Measurements from ENCODE around the gene IFIT3. TPM values are rescaled to one million over a fixed set of nuclear protein-coding genes. Genes with fewer than 3 reads are reported as not detected.

The IFIT3 gene, protein sequence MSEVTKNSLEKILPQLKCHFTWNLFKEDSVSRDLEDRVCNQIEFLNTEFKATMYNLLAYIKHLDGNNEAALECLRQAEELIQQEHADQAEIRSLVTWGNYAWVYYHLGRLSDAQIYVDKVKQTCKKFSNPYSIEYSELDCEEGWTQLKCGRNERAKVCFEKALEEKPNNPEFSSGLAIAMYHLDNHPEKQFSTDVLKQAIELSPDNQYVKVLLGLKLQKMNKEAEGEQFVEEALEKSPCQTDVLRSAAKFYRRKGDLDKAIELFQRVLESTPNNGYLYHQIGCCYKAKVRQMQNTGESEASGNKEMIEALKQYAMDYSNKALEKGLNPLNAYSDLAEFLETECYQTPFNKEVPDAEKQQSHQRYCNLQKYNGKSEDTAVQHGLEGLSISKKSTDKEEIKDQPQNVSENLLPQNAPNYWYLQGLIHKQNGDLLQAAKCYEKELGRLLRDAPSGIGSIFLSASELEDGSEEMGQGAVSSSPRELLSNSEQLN
- total RNA-seq: 4.0 and 4.2 TPM in 2 replicates
- total RNA-seq (2013): 7.2 TPM
- 1.5 and 1.6 TPM in 2 replicates for polyA plus RNA-seq
- 2.4 TPM in 2 replicates for polyA minus RNA-seq

GRCh38 chr10:89327803-89328441, at the start of gene IFIT3:
TSS of gene IFIT3 (plus strand) at chr10:89327997. CDS start at chr10:89328074, 77 bp downstream.
- Histone ChIP-seq H3K27me3 (replicated peaks in 1 of 4; ENCODE audit: control extremely low read depth in 1 of 4, control insufficient read depth in 3 of 4, insufficient read depth in 4 of 4, low read length in 3 of 4) (no peaks in the 10 kb centered on the region), H3K79me2 (ENCODE audit: control insufficient read depth, insufficient read depth, low read length) (peaks cover 10% of the 10 kb centered on the region), H3K9me3 (ENCODE audit: control extremely low read depth in 1 of 3, control insufficient read depth in 2 of 3, insufficient read depth in 1 of 3, low read length in 2 of 3) (no peaks in the 10 kb centered on the region), H3K4me3 (ENCODE audit: control extremely low read depth in 1 of 5, extremely low read depth in 1 of 5, insufficient read depth in 1 of 5, low read depth in 2 of 5, low read length in 4 of 5) (peak within 1 kb of the TSS; percentile 40 to 83 (median 55)), H2AFZ (ENCODE audit: insufficient read depth, low read depth, low read length, poor library complexity, severe bottlenecking) (peak within 1 kb of the TSS; percentile 66), H3K9ac (ENCODE audit: low read length) (peak within 1 kb of the TSS; percentile 69), H3K4me2 (replicated peaks; ENCODE audit: low read depth, low read length, poor library complexity, severe bottlenecking) (peak within 1 kb of the TSS; percentile 76), H3K4me1 (ENCODE audit: control insufficient read depth in 2 of 2, insufficient read depth in 2 of 2, low read length in 2 of 2) (peaks cover 33 to 51% of the 10 kb centered on the region in 2 donors), H3K36me3 (replicated peaks in 1 of 2; ENCODE audit: control extremely low read depth in 1 of 2, control insufficient read depth in 1 of 2, extremely low read depth in 1 of 2, insufficient read depth in 2 of 2, low read length in 1 of 2) (no peaks in the 10 kb centered on the region), H4K20me1 (ENCODE audit: control insufficient read depth, insufficient read depth, low read length, poor library complexity, severe bottlenecking) (no peaks in the 10 kb centered on the region), H3K27ac (ENCODE audit: low read length in 2 of 2) (peak within 1 kb of the TSS; percentile 56 to 72)
- 3% methylated on average over 4 of the region's 7 CpGs for WGBS (ENCODE audit: insufficient coverage)
- H3K27ac Mint-ChIP-seq: peak within 1 kb of the TSS; percentile 87
- POLR2A ChIA-PET: interaction anchor here (0.7 kb wide), 2 partner anchors 26 to 28 kb away, joined by 3 read pairs; partner anchors contain the start of gene IFIT2
- DNase-seq (peak; percentile 65), ATAC-seq (ENCODE audit: low read depth) (peak; percentile 31)
- TF ChIP-seq EZH2 (IDR thresholded peaks at IDR 0.05; ENCODE audit: borderline replicate concordance, insufficient read depth, low read depth, low read length, poor library complexity, severe bottlenecking) (no peak), CTCF (IDR thresholded peaks at IDR 0.05) (no peak)
- H3K4me1 Mint-ChIP-seq: peaks cover 44% of the 10 kb centered on the region
- peak within 1 kb of the TSS; percentile 88 for H3K4me3 Mint-ChIP-seq
- CTCF ChIA-PET: interaction anchor here (1.3 kb wide), 1 partner anchor 42 kb away, joined by 3 read pairs; no protein-coding TSS in a partner anchor
- H3K9me3 Mint-ChIP-seq (ENCODE audit: insufficient read depth): no peaks in the 10 kb centered on the region
- no peaks in the 10 kb centered on the region for H3K27me3 Mint-ChIP-seq
- intact Hi-C loops (cut with micrococcal nuclease): loop anchor here (1.0 kb wide), 1 partner anchor 26 kb away; the partner anchor contains the start of gene IFIT2
